Retinal pigment epithelial cell (primary cell): Measurements from ENCODE around the gene LIFR.

Experiments used
- DNase-seq: peaks from one replicate; pipeline ENCODE4 v3.0.0-alpha.2; 2010; ENCODE audit warnings: low read depth
- H3K4me3 ChIP-seq: 2 replicates; pipeline ENCODE4 v1.5.1; 2011; ENCODE audit warnings: mild to moderate bottlenecking, low read length, control low read depth, moderate library complexity
- CTCF ChIP-seq: conservative IDR thresholded peaks from 2 replicates; pipeline ENCODE4 v1.5.1; 2011; ENCODE audit warnings: low read depth, low read length, control low read depth, inconsistent platforms

The LIFR gene

GRCh38 chr5:38548064-38548759 lies 8.2 kb downstream of the LIFR start:
- no peak overlapping the region for H3K4me3 ChIP-seq
- TF ChIP-seq CTCF: no peak
- DNase-seq: no peak

GRCh38 chr5:38547257-38547656 lies 9.2 kb downstream of the LIFR start:
- TF ChIP-seq CTCF: no peak
- H3K4me3 ChIP-seq: no peak overlapping the region
- DNase-seq: no peak

GRCh38 chr5:38546691-38547146 lies 9.7 kb downstream of the LIFR start:
- H3K4me3 ChIP-seq: no peak overlapping the region
- no peak for DNase-seq
- no peak for TF ChIP-seq CTCF

- DNase-seq: no peak
- no peak overlapping the region for H3K4me3 ChIP-seq
- no peak for TF ChIP-seq CTCF
Observed at GRCh38 chr5:38543886-38544285, 12.6 kb downstream of the LIFR start.

- DNase-seq: no peak
- no peak overlapping the region for H3K4me3 ChIP-seq
- TF ChIP-seq CTCF: no peak
Observed at GRCh38 chr5:38543074-38543473, 13.4 kb downstream of the LIFR start.

GRCh38 chr5:38541174-38541725 lies 15.2 kb downstream of the LIFR start:
- TF ChIP-seq CTCF: no peak
- no peak for DNase-seq
- no peak overlapping the region for H3K4me3 ChIP-seq

- peak; percentile 34 for DNase-seq
- TF ChIP-seq CTCF: no peak
- H3K4me3 ChIP-seq: no peak overlapping the region
Observed at GRCh38 chr5:38540314-38540713, 16.1 kb downstream of the LIFR start.
